K562 (cell line): ENCODE measurements around the gene TLN1.

ENCODE experiments used
- TF ChIP-seq, protein P1 (sequence below), 3 experiments: IDR thresholded peaks in 2 of 3; conservative IDR thresholded peaks in 1 of 3; 2 replicates each; pipeline ENCODE4 v1.5.1; 2011 to 2012; ENCODE audit warnings: low read length in 3 of 3, mild to moderate bottlenecking in 3 of 3, control low read depth in 2 of 3, improper control_type of control experiment in 1 of 3, inconsistent platforms in 1 of 3, low read depth in 1 of 3, mixed read lengths in 1 of 3, moderate library complexity in 1 of 3; ENCODE audit not compliant: insufficient read depth in 2 of 3
- TF ChIP-seq, protein P2 (sequence below): sonication (generic); formaldehyde crosslinking; IDR thresholded peaks from 2 replicates; pipeline ENCODE4 v1.8.1; 2023; ENCODE audit warnings: mild to moderate bottlenecking, missing genetic modification reagents, moderate library complexity
- TF ChIP-seq, protein P3 (sequence below), 2 experiments: fragments of 450-650 bp; formaldehyde crosslinking in 1 of 2; IDR thresholded peaks; 2 replicates each; pipeline versions ENCODE4 v1.4.0 to v1.6.1; 2014 to 2020; ENCODE audit warnings: mild to moderate bottlenecking in 2 of 2, borderline replicate concordance in 1 of 2, low read depth in 1 of 2

DNA sequence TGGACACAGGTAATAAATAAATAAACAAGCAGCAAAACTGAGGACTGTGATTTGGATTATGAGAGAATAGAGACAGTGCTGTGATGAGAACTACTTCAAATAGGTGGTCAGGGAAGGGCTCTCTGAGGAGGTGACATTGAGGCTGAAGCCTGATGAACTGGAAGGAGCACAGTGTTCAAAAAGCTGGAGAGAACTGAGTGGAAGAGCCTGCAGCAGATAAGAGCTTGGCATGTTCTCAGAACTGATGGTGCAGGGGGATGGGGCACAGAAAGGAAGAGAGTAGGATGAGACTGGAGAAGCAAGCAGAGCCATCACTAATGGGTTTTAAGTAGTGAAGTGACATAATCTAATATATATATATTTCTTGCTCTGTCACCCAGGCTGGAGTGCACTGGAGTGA lies 31.1 kb downstream of the TLN1 start:
- TF ChIP-seq, protein P1, sequence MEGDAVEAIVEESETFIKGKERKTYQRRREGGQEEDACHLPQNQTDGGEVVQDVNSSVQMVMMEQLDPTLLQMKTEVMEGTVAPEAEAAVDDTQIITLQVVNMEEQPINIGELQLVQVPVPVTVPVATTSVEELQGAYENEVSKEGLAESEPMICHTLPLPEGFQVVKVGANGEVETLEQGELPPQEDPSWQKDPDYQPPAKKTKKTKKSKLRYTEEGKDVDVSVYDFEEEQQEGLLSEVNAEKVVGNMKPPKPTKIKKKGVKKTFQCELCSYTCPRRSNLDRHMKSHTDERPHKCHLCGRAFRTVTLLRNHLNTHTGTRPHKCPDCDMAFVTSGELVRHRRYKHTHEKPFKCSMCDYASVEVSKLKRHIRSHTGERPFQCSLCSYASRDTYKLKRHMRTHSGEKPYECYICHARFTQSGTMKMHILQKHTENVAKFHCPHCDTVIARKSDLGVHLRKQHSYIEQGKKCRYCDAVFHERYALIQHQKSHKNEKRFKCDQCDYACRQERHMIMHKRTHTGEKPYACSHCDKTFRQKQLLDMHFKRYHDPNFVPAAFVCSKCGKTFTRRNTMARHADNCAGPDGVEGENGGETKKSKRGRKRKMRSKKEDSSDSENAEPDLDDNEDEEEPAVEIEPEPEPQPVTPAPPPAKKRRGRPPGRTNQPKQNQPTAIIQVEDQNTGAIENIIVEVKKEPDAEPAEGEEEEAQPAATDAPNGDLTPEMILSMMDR (IDR thresholded peaks at IDR 0.05 in 2 of 3, conservative IDR thresholded peaks at IDR 0.05 in 1 of 3; ENCODE audit: insufficient read depth in 2 of 3, low read depth in 1 of 3, low read length in 3 of 3): no peak
- TF ChIP-seq, protein P2, sequence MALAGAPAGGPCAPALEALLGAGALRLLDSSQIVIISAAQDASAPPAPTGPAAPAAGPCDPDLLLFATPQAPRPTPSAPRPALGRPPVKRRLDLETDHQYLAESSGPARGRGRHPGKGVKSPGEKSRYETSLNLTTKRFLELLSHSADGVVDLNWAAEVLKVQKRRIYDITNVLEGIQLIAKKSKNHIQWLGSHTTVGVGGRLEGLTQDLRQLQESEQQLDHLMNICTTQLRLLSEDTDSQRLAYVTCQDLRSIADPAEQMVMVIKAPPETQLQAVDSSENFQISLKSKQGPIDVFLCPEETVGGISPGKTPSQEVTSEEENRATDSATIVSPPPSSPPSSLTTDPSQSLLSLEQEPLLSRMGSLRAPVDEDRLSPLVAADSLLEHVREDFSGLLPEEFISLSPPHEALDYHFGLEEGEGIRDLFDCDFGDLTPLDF (CRISPR knock-in tag): no peak
- TF ChIP-seq, protein P3, sequence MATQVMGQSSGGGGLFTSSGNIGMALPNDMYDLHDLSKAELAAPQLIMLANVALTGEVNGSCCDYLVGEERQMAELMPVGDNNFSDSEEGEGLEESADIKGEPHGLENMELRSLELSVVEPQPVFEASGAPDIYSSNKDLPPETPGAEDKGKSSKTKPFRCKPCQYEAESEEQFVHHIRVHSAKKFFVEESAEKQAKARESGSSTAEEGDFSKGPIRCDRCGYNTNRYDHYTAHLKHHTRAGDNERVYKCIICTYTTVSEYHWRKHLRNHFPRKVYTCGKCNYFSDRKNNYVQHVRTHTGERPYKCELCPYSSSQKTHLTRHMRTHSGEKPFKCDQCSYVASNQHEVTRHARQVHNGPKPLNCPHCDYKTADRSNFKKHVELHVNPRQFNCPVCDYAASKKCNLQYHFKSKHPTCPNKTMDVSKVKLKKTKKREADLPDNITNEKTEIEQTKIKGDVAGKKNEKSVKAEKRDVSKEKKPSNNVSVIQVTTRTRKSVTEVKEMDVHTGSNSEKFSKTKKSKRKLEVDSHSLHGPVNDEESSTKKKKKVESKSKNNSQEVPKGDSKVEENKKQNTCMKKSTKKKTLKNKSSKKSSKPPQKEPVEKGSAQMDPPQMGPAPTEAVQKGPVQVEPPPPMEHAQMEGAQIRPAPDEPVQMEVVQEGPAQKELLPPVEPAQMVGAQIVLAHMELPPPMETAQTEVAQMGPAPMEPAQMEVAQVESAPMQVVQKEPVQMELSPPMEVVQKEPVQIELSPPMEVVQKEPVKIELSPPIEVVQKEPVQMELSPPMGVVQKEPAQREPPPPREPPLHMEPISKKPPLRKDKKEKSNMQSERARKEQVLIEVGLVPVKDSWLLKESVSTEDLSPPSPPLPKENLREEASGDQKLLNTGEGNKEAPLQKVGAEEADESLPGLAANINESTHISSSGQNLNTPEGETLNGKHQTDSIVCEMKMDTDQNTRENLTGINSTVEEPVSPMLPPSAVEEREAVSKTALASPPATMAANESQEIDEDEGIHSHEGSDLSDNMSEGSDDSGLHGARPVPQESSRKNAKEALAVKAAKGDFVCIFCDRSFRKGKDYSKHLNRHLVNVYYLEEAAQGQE (IDR thresholded peaks at IDR 0.05; ENCODE audit: borderline replicate concordance): no peak
- TF ChIP-seq, protein P3 (CRISPR knock-in tag; IDR thresholded peaks at IDR 0.05; ENCODE audit: low read depth): no peak
